Measurements from ENCODE around the gene VWA8. TPM values are rescaled to one million over a fixed set of nuclear protein-coding genes. Genes with fewer than 3 reads are reported as not detected.
A peak's percentile ranks its signal among the peaks of the same experiment; 100 is the strongest.
"Not testable (repeated sequence)": the region's sequence is repeated elsewhere in the genome, so short reads cannot be mapped to it uniquely, and the experiment has no call there.

The VWA8 gene
- polyA plus RNA-seq, 1 donor = 11.6 TPM

DNA sequence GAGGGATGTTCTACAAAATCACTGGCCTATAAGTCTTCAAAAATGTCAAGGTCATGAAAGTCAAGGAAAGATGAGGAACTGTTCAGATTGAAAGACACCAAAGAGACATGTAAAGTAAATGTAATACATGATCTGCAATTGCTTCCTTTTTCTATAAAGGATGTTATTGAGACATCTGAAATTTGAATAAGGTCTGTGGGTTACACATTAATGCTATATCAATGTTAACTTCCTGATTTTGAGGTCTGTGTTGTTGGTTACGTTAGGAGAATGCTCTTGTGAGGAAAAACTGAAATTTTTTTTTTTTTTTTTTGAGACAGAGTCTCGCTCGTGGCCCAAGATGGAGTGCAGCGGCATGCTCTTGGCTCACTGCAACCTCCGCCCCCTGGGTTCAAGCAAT is 306.1 kb downstream of the VWA8 start:
- DNase-seq = no peak
- no peak overlapping the region for H3K4me3 ChIP-seq (ENCODE audit: low read length)
- H3K27me3 ChIP-seq (ENCODE audit: control insufficient read depth, insufficient read depth, low read length) = no peaks in the 10 kb centered on the region
- no peaks in the 10 kb centered on the region for H3K36me3 ChIP-seq (ENCODE audit: control insufficient read depth, insufficient read depth, low read length)
- no peaks in the 10 kb centered on the region for H3K4me1 ChIP-seq (ENCODE audit: control insufficient read depth, insufficient read depth, low read length)
- H3K27ac ChIP-seq (ENCODE audit: low read length) = no peak overlapping the region
- WGBS (ENCODE audit: insufficient coverage, low lambda C conversion rate) = 100% methylated on average over 1 of the region's 5 CpGs
- no peaks in the 10 kb centered on the region for H3K9me3 ChIP-seq (ENCODE audit: control insufficient read depth, low read depth, low read length)

DNA sequence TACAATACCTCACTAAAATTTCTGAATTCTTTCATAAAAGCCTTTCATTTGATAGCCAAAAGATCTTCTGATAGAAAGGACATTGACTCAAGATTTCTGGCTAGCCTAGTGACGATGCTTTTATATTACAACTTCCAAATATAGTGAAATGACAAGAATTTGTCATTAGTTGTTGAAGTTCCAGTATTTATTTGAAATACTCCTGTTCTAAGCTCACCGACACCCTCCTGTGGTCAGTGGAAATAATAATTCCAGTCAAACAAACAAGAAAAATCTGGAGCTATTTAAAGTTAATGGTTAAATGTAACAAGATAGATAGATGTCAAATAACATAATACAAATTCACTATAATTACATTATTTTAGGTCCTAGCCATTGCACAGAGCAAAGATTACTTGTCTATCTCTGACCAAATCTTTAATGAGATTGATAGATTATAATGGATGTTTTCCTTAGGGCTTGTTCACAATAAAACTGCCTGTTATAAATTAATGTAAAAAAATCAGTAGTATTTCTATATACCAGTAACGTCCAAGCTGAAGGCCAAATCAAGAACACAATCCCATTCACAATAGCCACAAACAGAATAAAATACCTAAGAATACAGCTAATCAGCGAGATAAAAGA is 308.1 kb downstream of the VWA8 start:
- Histone ChIP-seq H3K27ac (ENCODE audit: low read length) (no peak overlapping the region), H3K27me3 (ENCODE audit: control insufficient read depth, insufficient read depth, low read length) (no peaks in the 10 kb centered on the region), H3K4me3 (ENCODE audit: low read length) (no peak overlapping the region), H3K9me3 (ENCODE audit: control insufficient read depth, low read depth, low read length) (no peaks in the 10 kb centered on the region), H3K36me3 (ENCODE audit: control insufficient read depth, insufficient read depth, low read length) (no peaks in the 10 kb centered on the region), H3K4me1 (ENCODE audit: control insufficient read depth, insufficient read depth, low read length) (no peaks in the 10 kb centered on the region)
- WGBS (ENCODE audit: insufficient coverage, low lambda C conversion rate) = 59% methylated on average over 4 of the region's 4 CpGs
- peak; percentile 16 to 27 for DNase-seq

DNA sequence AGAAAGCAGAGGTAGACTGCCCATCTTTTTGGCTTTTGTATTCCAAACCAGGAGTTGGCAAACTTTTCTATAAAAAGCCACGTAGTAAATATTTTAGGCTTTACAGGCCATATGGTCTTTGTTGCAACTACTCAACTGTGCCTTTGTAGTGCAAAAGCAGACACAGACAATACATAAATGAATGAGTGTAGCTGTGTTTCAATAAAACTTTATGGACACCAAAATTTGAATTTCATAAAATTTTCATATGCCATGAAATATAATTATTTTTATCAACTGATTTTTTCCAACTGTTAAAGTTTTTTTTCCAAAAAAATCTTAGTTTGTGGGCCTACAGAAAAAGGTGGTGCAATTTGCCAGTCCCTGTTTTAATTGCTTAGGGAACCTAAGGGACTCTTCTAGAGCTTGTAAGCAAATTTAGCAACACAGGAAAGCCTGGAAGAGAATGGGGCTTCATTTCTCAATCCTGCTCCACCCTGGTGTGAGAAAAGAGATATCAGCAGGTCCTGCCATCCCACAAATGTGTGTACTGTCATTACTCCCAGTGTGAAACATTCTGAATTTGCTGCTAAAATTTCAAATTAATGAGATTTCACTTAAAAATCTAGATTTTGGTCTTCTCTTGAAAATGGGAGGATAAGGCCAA is 309.4 kb downstream of the VWA8 start:
- no peaks in the 10 kb centered on the region for H3K36me3 ChIP-seq (ENCODE audit: control insufficient read depth, insufficient read depth, low read length)
- H3K4me3 ChIP-seq (ENCODE audit: low read length) = no peak overlapping the region
- H3K27me3 ChIP-seq (ENCODE audit: control insufficient read depth, insufficient read depth, low read length) = no peaks in the 10 kb centered on the region
- no peaks in the 10 kb centered on the region for H3K4me1 ChIP-seq (ENCODE audit: control insufficient read depth, insufficient read depth, low read length)
- WGBS (ENCODE audit: insufficient coverage, low lambda C conversion rate) = no CpG with 5 or more reads among the region's 1 CpG
- H3K9me3 ChIP-seq (ENCODE audit: control insufficient read depth, low read depth, low read length) = no peaks in the 10 kb centered on the region
- H3K27ac ChIP-seq (ENCODE audit: low read length) = no peak overlapping the region
- no peak for DNase-seq

DNA sequence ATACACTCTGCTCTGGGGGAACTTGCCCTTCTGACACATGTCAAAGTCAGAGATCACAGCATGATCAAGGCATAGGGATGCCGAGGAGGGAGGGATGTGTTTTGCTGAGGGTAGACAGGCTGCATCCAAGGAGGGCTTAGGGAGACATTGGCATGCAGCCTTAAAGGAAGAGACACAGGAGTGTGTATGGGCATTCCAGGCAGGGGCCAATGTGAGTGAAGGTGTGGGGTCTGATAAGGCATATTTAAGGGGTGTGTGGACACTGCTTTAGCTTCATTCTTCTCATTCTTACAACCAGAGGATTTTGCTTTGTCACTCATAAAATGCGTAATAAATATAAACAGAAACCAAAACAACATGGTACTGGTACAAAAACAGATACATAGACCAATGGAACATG is 310.2 kb downstream of the VWA8 start:
- DNase-seq = no peak
- Histone ChIP-seq H3K9me3 (ENCODE audit: control insufficient read depth, low read depth, low read length) (no peaks in the 10 kb centered on the region), H3K4me1 (ENCODE audit: control insufficient read depth, insufficient read depth, low read length) (peaks cover under 1% of the 10 kb centered on the region), H3K4me3 (ENCODE audit: low read length) (no peak overlapping the region), H3K27ac (ENCODE audit: low read length) (no peak overlapping the region), H3K27me3 (ENCODE audit: control insufficient read depth, insufficient read depth, low read length) (no peaks in the 10 kb centered on the region), H3K36me3 (ENCODE audit: control insufficient read depth, insufficient read depth, low read length) (no peaks in the 10 kb centered on the region)
- 100% methylated on average over 1 of the region's 2 CpGs for WGBS (ENCODE audit: insufficient coverage, low lambda C conversion rate)

DNA sequence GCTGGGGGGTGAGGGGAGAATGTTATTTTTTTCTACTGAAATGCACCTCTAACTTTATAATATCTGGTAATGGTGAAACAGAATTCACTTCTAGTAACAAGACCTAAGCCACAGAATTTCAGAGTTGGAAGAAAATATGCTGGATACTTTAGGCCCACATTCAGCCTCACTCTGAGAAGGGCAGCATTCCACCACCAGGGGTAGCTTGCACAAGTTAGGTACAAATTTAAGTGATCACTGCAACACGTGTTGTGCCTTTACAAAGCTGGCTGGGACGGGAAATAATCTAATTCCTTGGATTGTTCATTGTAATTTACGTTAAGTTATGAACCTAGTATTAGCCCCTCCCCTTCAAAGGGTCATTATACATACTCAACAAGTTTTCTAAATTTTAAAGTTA is 311.2 kb downstream of the VWA8 start:
- Histone ChIP-seq H3K9me3 (ENCODE audit: control insufficient read depth, low read depth, low read length) (no peaks in the 10 kb centered on the region), H3K4me1 (ENCODE audit: control insufficient read depth, insufficient read depth, low read length) (peaks cover 8% of the 10 kb centered on the region)
- WGBS (ENCODE audit: insufficient coverage, low lambda C conversion rate) = 100% methylated on average over 1 of the region's 3 CpGs

DNA sequence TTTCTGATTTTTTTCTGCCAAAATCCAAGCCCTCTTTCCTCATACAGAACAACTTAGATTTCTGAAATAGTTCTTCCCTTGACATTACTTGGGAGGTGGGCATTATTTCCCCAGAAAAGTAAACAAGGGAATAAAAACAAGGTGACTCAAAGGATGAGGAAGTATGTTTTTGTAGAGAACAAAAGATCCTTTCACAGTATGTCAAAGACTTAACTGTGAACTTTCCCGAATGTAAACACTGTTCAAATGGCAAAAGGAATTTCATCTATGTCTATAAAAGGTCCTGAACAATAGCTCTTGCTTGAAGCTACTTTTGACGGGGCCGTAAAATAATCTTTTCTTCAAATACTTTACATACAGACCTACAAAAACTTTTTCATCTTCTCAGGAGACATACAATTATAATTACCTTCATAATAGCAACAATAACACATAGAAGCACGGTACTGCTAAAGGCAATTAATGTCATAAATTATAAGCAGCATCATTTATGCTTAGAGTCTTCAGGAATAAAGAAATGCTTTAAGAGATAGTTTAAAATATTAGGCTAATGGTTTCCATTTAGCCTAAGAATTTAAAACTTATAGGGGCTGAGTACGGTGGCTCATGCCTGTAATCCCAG is 312.5 kb downstream of the VWA8 start:
- H3K4me1 ChIP-seq (ENCODE audit: control insufficient read depth, insufficient read depth, low read length) = peaks cover 14% of the 10 kb centered on the region
- peak overlapping the region; percentile 10 for H3K27ac ChIP-seq (ENCODE audit: low read length)
- H3K4me3 ChIP-seq (ENCODE audit: low read length) = no peak overlapping the region
- H3K9me3 ChIP-seq (ENCODE audit: control insufficient read depth, low read depth, low read length) = no peaks in the 10 kb centered on the region
- H3K36me3 ChIP-seq (ENCODE audit: control insufficient read depth, insufficient read depth, low read length) = no peaks in the 10 kb centered on the region
- WGBS (ENCODE audit: insufficient coverage, low lambda C conversion rate) = 17% methylated on average over 2 of the region's 5 CpGs
- DNase-seq = peak; percentile 15 to 54
- H3K27me3 ChIP-seq (ENCODE audit: control insufficient read depth, insufficient read depth, low read length) = no peaks in the 10 kb centered on the region

More for the DNA sequence above, 311.2 kb downstream of the VWA8 start:
- no peak for DNase-seq
- Histone ChIP-seq H3K27me3 (ENCODE audit: control insufficient read depth, insufficient read depth, low read length) (no peaks in the 10 kb centered on the region), H3K4me3 (ENCODE audit: low read length) (no peak overlapping the region), H3K27ac (ENCODE audit: low read length) (no peak overlapping the region), H3K36me3 (ENCODE audit: control insufficient read depth, insufficient read depth, low read length) (no peaks in the 10 kb centered on the region)

DNA sequence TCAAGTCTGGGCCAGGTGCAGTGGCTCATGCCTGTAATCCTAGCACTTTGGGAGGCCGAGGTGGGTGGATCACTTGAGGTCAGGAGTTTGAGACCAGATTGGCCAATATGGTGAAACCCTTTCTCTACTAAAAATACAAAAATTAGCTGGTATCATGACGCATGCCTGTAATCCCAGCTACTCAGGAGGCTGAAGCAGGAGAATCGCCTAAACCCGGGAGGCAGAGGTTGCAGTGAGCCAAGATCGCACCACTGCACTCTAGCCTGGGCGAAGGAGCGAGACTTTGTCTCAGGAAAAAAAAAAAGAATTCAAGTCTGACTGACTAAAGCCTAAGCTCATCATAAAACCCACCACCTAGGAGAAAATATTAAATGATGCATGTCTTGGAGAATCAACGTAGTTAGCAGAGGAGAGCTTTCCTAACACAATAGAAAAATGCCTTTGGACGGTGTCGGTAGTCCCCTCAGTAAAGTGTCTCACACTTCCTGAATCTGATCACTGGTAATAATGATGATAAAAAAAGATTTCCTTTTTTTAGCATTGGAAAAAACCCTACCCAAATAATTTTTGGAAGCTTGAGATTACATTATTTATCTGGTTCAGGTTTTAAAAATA is 313.1 kb downstream of the VWA8 start:
- DNase-seq; H3K27me3 ChIP-seq (ENCODE audit: control insufficient read depth, insufficient read depth, low read length); H3K36me3 ChIP-seq (ENCODE audit: control insufficient read depth, insufficient read depth, low read length); H3K9me3 ChIP-seq (ENCODE audit: control insufficient read depth, low read depth, low read length); H3K4me3 ChIP-seq (ENCODE audit: low read length): not testable (repeated sequence)
- Histone ChIP-seq H3K4me1 (ENCODE audit: control insufficient read depth, insufficient read depth, low read length) (peaks cover 14% of the 10 kb centered on the region), H3K27ac (ENCODE audit: low read length) (peak overlapping the region; percentile 9)
- WGBS (ENCODE audit: insufficient coverage, low lambda C conversion rate) = no CpG with 5 or more reads among the region's 10 CpGs

DNA sequence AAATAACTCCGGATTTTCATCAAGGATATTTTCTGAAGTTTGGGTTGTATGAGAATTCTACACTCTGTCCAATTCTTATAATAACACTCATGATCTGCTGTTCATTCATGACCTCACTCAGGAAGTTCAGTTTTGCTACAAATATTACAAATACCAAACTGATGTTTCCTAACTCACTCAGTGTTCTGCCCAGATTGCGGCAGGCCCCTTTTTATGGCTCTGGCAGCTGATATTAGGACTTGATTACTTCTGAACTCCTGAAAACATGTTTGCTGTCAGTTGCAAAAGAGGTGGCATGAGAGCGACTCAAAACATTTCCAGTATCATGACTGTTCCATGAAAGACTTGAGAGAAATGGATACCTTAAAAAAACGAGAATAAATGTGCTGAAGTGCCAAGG is 315.6 kb downstream of the VWA8 start:
- Histone ChIP-seq H3K4me3 (ENCODE audit: low read length) (no peak overlapping the region), H3K27me3 (ENCODE audit: control insufficient read depth, insufficient read depth, low read length) (no peaks in the 10 kb centered on the region), H3K36me3 (ENCODE audit: control insufficient read depth, insufficient read depth, low read length) (no peaks in the 10 kb centered on the region), H3K9me3 (ENCODE audit: control insufficient read depth, low read depth, low read length) (no peaks in the 10 kb centered on the region), H3K27ac (ENCODE audit: low read length) (peak overlapping the region; percentile 73), H3K4me1 (ENCODE audit: control insufficient read depth, insufficient read depth, low read length) (peaks cover 14% of the 10 kb centered on the region)
- peak; percentile 74 to 84 for DNase-seq
- WGBS (ENCODE audit: insufficient coverage, low lambda C conversion rate) = 19% methylated on average over 2 of the region's 4 CpGs

DNA sequence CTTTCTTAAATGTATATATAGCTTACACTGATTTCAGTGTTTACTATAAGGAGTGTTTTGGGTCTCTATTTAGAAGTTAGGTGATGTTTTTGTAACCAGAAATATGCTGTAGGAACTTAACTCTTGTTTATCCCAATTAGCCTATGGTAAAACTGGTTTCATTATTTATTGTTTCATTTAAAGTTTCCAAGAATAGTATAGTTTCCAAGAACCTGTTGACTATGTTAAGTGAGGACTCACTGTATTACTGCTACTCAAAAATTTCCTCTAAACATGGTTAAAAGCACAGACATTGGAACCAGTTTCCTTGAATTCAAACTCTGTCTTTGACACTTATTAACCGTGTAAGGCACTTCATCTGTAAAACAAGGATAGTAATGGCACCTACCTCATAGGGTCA is 316.2 kb downstream of the VWA8 start:
- H3K27me3 ChIP-seq (ENCODE audit: control insufficient read depth, insufficient read depth, low read length) = no peaks in the 10 kb centered on the region
- no peaks in the 10 kb centered on the region for H3K36me3 ChIP-seq (ENCODE audit: control insufficient read depth, insufficient read depth, low read length)
- H3K4me3 ChIP-seq (ENCODE audit: low read length) = no peak overlapping the region
- H3K27ac ChIP-seq (ENCODE audit: low read length) = peak overlapping the region; percentile 73
- H3K9me3 ChIP-seq (ENCODE audit: control insufficient read depth, low read depth, low read length) = no peaks in the 10 kb centered on the region
- H3K4me1 ChIP-seq (ENCODE audit: control insufficient read depth, insufficient read depth, low read length) = peaks cover 14% of the 10 kb centered on the region
- WGBS (ENCODE audit: insufficient coverage, low lambda C conversion rate) = 40% methylated on average over 1 of the region's 1 CpG
- no peak for DNase-seq

DNA sequence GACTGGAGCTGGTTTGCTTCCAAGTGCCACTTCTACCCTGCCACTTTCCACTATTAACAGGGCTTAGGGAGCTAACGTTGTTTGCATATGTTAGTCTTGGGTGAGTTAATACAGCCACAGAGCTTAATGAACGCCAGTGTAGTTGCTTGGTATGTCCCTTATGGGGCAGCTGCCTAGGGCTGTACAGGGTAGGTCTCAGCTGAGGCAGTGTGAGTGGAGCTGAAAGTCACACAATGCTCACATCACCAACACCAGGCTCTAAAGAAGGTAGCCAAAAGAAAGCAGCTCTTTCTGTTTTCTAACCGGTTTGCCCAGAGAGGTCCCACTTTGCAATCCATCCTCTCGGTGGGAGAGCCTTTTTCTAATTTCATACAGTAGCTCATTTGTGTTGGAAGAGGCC is 317.4 kb downstream of the VWA8 start:
- WGBS (ENCODE audit: insufficient coverage, low lambda C conversion rate) = 100% methylated on average over 1 of the region's 4 CpGs
- Histone ChIP-seq H3K27me3 (ENCODE audit: control insufficient read depth, insufficient read depth, low read length) (no peaks in the 10 kb centered on the region), H3K27ac (ENCODE audit: low read length) (no peak overlapping the region), H3K4me1 (ENCODE audit: control insufficient read depth, insufficient read depth, low read length) (peaks cover 18% of the 10 kb centered on the region), H3K9me3 (ENCODE audit: control insufficient read depth, low read depth, low read length) (no peaks in the 10 kb centered on the region), H3K4me3 (ENCODE audit: low read length) (no peak overlapping the region), H3K36me3 (ENCODE audit: control insufficient read depth, insufficient read depth, low read length) (no peaks in the 10 kb centered on the region)
- no peak for DNase-seq
